Measurements from ENCODE around the gene GFOD1. TPM values are rescaled to one million over a fixed set of nuclear protein-coding genes. Genes with fewer than 3 reads are reported as not detected.

Gene GFOD1
- total and polyA plus RNA-seq, 11 donors, result 16.2 to 65.8 (median 41.5) TPM

- Histone ChIP-seq H3K4me1 (peaks cover 0 to 24% (median 13%) of the 10 kb centered on the region in 12 donors), H3K27me3 (no peaks in the 10 kb centered on the region), H3K27ac (no peak overlapping the region), H3K36me3 (no peaks in the 10 kb centered on the region), H3K9me3 (no peaks in the 10 kb centered on the region), H3K4me3 (no peak overlapping the region)
- no peak for TF ChIP-seq POLR2A (IDR thresholded peaks at IDR 0.05)
- no peak for TF ChIP-seq CTCF (IDR thresholded peaks at IDR 0.05)
- ATAC-seq (no peak), DNase-seq (no peak)
- WGBS, 4 donors, result 44 to 61% (median 51%) methylated on average over 3 of the region's 3 CpGs
- intact Hi-C loops (cut with DNase I), result loop anchor here in 3 of 10 donors (5.0 to 10.0 kb wide), 3 partner anchors 47 to 617 kb away; partner anchors contain the start of gene GFOD1 (in 1 of the 3)
These were observed 47.1 kb upstream of the GFOD1 start for GRCh38 chr6:13534536-13534935.

GRCh38 chr6:13531956-13532355 is 44.6 kb upstream of the GFOD1 start:
- H3K9me3 ChIP-seq, result no peaks in the 10 kb centered on the region

GRCh38 chr6:13528777-13529343 is 41.5 kb upstream of the GFOD1 start:
- WGBS, 4 donors, result 43 to 52% (median 49%) methylated on average over 8 of the region's 8 CpGs
- Histone ChIP-seq H3K27ac (peak overlapping the region in 10 of 12 donors; percentile 10 to 88 (median 71)), H3K4me1 (peaks cover 3 to 45% (median 32%) of the 10 kb centered on the region in 12 donors), H3K36me3 (no peaks in the 10 kb centered on the region), H3K27me3 (no peaks in the 10 kb centered on the region), H3K9me3 (no peaks in the 10 kb centered on the region), H3K4me3 (no peak overlapping the region)
- DNase-seq (peak in 4 of 5 donors; percentile 37 to 67 (median 48)), ATAC-seq (peak; percentile 85 to 90 (median 88))
- TF ChIP-seq CTCF (IDR thresholded peaks at IDR 0.05), result no peak
- no peak for TF ChIP-seq POLR2A (IDR thresholded peaks at IDR 0.05)
- intact Hi-C loops (cut with DNase I), result loop anchor here in 4 of 10 donors (5.0 kb wide), 2 partner anchors 42 to 112 kb away; partner anchors contain the start of gene GFOD1 (in 3 of the 4)

More at GRCh38 chr6:13531956-13532355, 44.6 kb upstream of the GFOD1 start:
- intact Hi-C loops (cut with DNase I), result loop anchor here in 4 of 10 donors (2.0 to 10.0 kb wide), 4 partner anchors 45 to 615 kb away; partner anchors contain the start of gene GFOD1 (in 2 of the 4)
- WGBS, 4 donors, result 55 to 66% (median 57%) methylated on average over 4 of the region's 4 CpGs
- ATAC-seq (no peak), DNase-seq (no peak)
- Histone ChIP-seq H3K4me3 (no peak overlapping the region), H3K36me3 (no peaks in the 10 kb centered on the region), H3K27ac (no peak overlapping the region), H3K27me3 (no peaks in the 10 kb centered on the region), H3K4me1 (peaks cover 3 to 32% (median 23%) of the 10 kb centered on the region in 12 donors)
- no peak for TF ChIP-seq CTCF (IDR thresholded peaks at IDR 0.05)
- TF ChIP-seq POLR2A (IDR thresholded peaks at IDR 0.05), result no peak

GRCh38 chr6:13528232-13528631 is 40.8 kb upstream of the GFOD1 start:
- Histone ChIP-seq H3K27ac (peak overlapping the region in 9 of 12 donors; percentile 25 to 88 (median 75)), H3K36me3 (no peaks in the 10 kb centered on the region), H3K4me3 (no peak overlapping the region), H3K27me3 (no peaks in the 10 kb centered on the region), H3K9me3 (no peaks in the 10 kb centered on the region), H3K4me1 (peaks cover 3 to 52% (median 34%) of the 10 kb centered on the region in 12 donors)
- DNase-seq (no peak), ATAC-seq (peak in 1 of 4 donors; percentile 24)
- intact Hi-C loops (cut with DNase I), result loop anchor here in 4 of 10 donors (5.0 kb wide), 2 partner anchors 41 to 111 kb away; partner anchors contain the start of gene GFOD1 (in 3 of the 4)
- WGBS, 4 donors, result 38 to 52% (median 44%) methylated on average over 3 of the region's 3 CpGs
- TF ChIP-seq POLR2A (IDR thresholded peaks at IDR 0.05), result no peak
- peak in 5 of 12 donors; percentile 7 to 35 (median 23) for TF ChIP-seq CTCF (IDR thresholded peaks at IDR 0.05)

Measured in heart left ventricle (tissue), 16 donors.